Measurements from ENCODE around the gene PSME2. TPM values are rescaled to one million over a fixed set of nuclear protein-coding genes. Genes with fewer than 3 reads are reported as not detected.

PSME2 gene
- total RNA-seq, 2 experiments from 2014 or later = 188 to 290 TPM

- no peak overlapping the region for H3K27ac ChIP-seq (ENCODE audit: low read depth, low read length, poor library complexity, severe bottlenecking)
- H3K4me2 ChIP-seq (ENCODE audit: low read length) = no peak overlapping the region
- no peaks in the 10 kb centered on the region for H3K9me2 ChIP-seq (ENCODE audit: insufficient read depth, low read length)
- H3K4me3 ChIP-seq (ENCODE audit: low read depth, low read length, poor library complexity, severe bottlenecking) = no peak overlapping the region
- no peak for TF ChIP-seq EZH2phosphoT487 (IDR thresholded peaks at IDR 0.05; ENCODE audit: borderline replicate concordance, low read depth, low read length)
- no peak for TF ChIP-seq CTCF (conservative IDR thresholded peaks at IDR 0.05; ENCODE audit: low read length)
- no peak overlapping the region for H2AFZ ChIP-seq (ENCODE audit: low read length)
- DNase-seq (ENCODE audit: low spot score) = no peak
- H3K9me3 ChIP-seq (ENCODE audit: low read length) = no peaks in the 10 kb centered on the region
- no peaks in the 10 kb centered on the region for H3K79me2 ChIP-seq (ENCODE audit: insufficient read depth, low read depth, low read length)
- BruUV-seq (replicated peaks) = no TSS peak
- ChIA-PET CTCF (ENCODE audit: unreplicated experiment) (no interaction called here), POLR2A (no interaction called here)
- no peaks in the 10 kb centered on the region for H4K20me1 ChIP-seq (ENCODE audit: insufficient read depth, low read length)
- intact Hi-C loops (cut with micrococcal nuclease; ENCODE audit: unreplicated experiment) = no loop called here
- H3K36me3 ChIP-seq (ENCODE audit: insufficient read depth, low read length) = peaks cover 35% of the 10 kb centered on the region
- no peaks in the 10 kb centered on the region for H3K4me1 ChIP-seq (ENCODE audit: insufficient read depth, low read length, poor library complexity, severe bottlenecking)
These were observed 30.2 kb upstream of the PSME2 start for GRCh38 chr14:24176599-24176998.

- Histone ChIP-seq H3K4me3 (ENCODE audit: low read depth, low read length, poor library complexity, severe bottlenecking) (no peak overlapping the region), H3K79me2 (ENCODE audit: insufficient read depth, low read depth, low read length) (no peaks in the 10 kb centered on the region), H3K9me2 (ENCODE audit: insufficient read depth, low read length) (no peaks in the 10 kb centered on the region), H3K4me2 (ENCODE audit: low read length) (no peak overlapping the region), H3K27ac (ENCODE audit: low read depth, low read length, poor library complexity, severe bottlenecking) (no peak overlapping the region), H3K9me3 (ENCODE audit: low read length) (no peaks in the 10 kb centered on the region), H3K36me3 (ENCODE audit: insufficient read depth, low read length) (no peaks in the 10 kb centered on the region), H3K4me1 (ENCODE audit: insufficient read depth, low read length, poor library complexity, severe bottlenecking) (no peaks in the 10 kb centered on the region), H2AFZ (ENCODE audit: low read length) (no peak overlapping the region), H4K20me1 (ENCODE audit: insufficient read depth, low read length) (no peaks in the 10 kb centered on the region)
- CTCF ChIA-PET (ENCODE audit: unreplicated experiment) = interaction anchor here (1.3 kb wide), 1 partner anchor 12 kb away, joined by 3 read pairs; the partner anchor contains the start of gene IRF9
- TF ChIP-seq EZH2phosphoT487 (IDR thresholded peaks at IDR 0.05; ENCODE audit: borderline replicate concordance, low read depth, low read length) = no peak
- no peak for TF ChIP-seq CTCF (conservative IDR thresholded peaks at IDR 0.05; ENCODE audit: low read length)
- POLR2A ChIA-PET = interaction anchor here (0.9 kb wide), 1 partner anchor 101 kb away, joined by 3 read pairs; no protein-coding TSS in a partner anchor
- no peak for DNase-seq (ENCODE audit: low spot score)
- BruUV-seq (replicated peaks) = no TSS peak
- intact Hi-C loops (cut with micrococcal nuclease; ENCODE audit: unreplicated experiment) = no loop called here
These were observed 26.5 kb upstream of the PSME2 start for GRCh38 chr14:24172871-24173281.

GRCh38 chr14:24172261-24172860 is 26.0 kb upstream of the PSME2 start:
- no peak for TF ChIP-seq CTCF (conservative IDR thresholded peaks at IDR 0.05; ENCODE audit: low read length)
- no peak for TF ChIP-seq EZH2phosphoT487 (IDR thresholded peaks at IDR 0.05; ENCODE audit: borderline replicate concordance, low read depth, low read length)
- Histone ChIP-seq H3K4me2 (ENCODE audit: low read length) (no peak overlapping the region), H3K79me2 (ENCODE audit: insufficient read depth, low read depth, low read length) (no peaks in the 10 kb centered on the region), H3K4me1 (ENCODE audit: insufficient read depth, low read length, poor library complexity, severe bottlenecking) (no peaks in the 10 kb centered on the region), H2AFZ (ENCODE audit: low read length) (no peak overlapping the region), H3K9me3 (ENCODE audit: low read length) (no peaks in the 10 kb centered on the region), H3K9me2 (ENCODE audit: insufficient read depth, low read length) (no peaks in the 10 kb centered on the region), H4K20me1 (ENCODE audit: insufficient read depth, low read length) (no peaks in the 10 kb centered on the region), H3K27ac (ENCODE audit: low read depth, low read length, poor library complexity, severe bottlenecking) (no peak overlapping the region), H3K36me3 (ENCODE audit: insufficient read depth, low read length) (no peaks in the 10 kb centered on the region), H3K4me3 (ENCODE audit: low read depth, low read length, poor library complexity, severe bottlenecking) (no peak overlapping the region)
- no peak for DNase-seq (ENCODE audit: low spot score)
- BruUV-seq (replicated peaks) = no TSS peak
- POLR2A ChIA-PET = no interaction called here
- CTCF ChIA-PET (ENCODE audit: unreplicated experiment) = interaction anchor here (1.3 kb wide), 1 partner anchor 11 kb away, joined by 3 read pairs; the partner anchor contains the start of gene IRF9
- intact Hi-C loops (cut with micrococcal nuclease; ENCODE audit: unreplicated experiment) = no loop called here
